HepG2 (cell line): ENCODE data around the gene MXRA7. TPM values are rescaled to one million over a fixed set of nuclear protein-coding genes. Genes with fewer than 3 reads are reported as not detected.

Source experiments
- ATAC-seq: fragments of 200-7000 bp; cut with Tn5 transposase; 3 replicates; pipeline ENCODE4 v1.9.1; 2020; ENCODE audit warnings: mild to moderate bottlenecking, moderate library complexity
- BruUV-seq: library from RNA; stranded (reverse); fragments of 400-500 nt; replicated peaks from 2 replicates; lab custom pipeline; 2021; lab: Mats Ljungman, UMichigan
- CTCF ChIA-PET: fragments of 300-600 bp; formaldehyde crosslinking; extraction: SDS; loops from one replicate; lab custom pipeline; 2021; ENCODE audit warnings: low total read pairs, inconsistent platforms, low intra/inter-chr PET ratio; lab: Yijun Ruan, JAX
- POLR2A ChIA-PET: fragments of 350-600 bp; sonication (Branson Sonifier 250); formaldehyde crosslinking; loops from one replicate; lab custom pipeline; 2020; ENCODE audit warnings: antibody characterized with exemption, inconsistent platforms; lab: Yijun Ruan, JAX
- DNase-seq: peaks from one replicate; pipeline ENCODE4 v3.0.0-alpha.2; 2015; ENCODE audit warnings: low spot score
- FAIRE-seq: peaks from 3 replicates; lab custom pipeline; 2011; peaks lifted over from hg19 to GRCh38; lab: Jason Lieb, UNC
- H2AFZ ChIP-seq: one replicate; pipeline ENCODE4 v1.6.1; 2011; ENCODE audit warnings: low read length, inconsistent platforms
- H3K27ac ChIP-seq: fragments of 300-600 bp; 3 replicates; pipeline ENCODE4 v1.8.0; 2011; ENCODE audit warnings: mixed run types, mild to moderate bottlenecking, mixed read lengths, low read length, inconsistent platforms; ENCODE audit not compliant: insufficient read depth; ENCODE audit errors: extremely low read length
- H3K27me3 ChIP-seq, 2 experiments: fragments of 200-600 bp in 1 of 2; 2 replicates in 1 of 2; 3 replicates in 1 of 2; pipeline versions ENCODE4 v1.6.0 to v1.8.0; 2011; ENCODE audit warnings: low read length in 2 of 2, mild to moderate bottlenecking in 2 of 2, moderate library complexity in 2 of 2, inconsistent platforms in 1 of 2; ENCODE audit not compliant: insufficient read depth in 2 of 2, control insufficient read depth in 1 of 2
- H3K36me3 ChIP-seq, 2 experiments: fragments of 200-600 bp in 1 of 2; replicated peaks in 1 of 2; 2 replicates in 1 of 2; 3 replicates in 1 of 2; pipeline versions ENCODE4 v1.5.1 to v1.8.0; 2011; ENCODE audit warnings: low read length in 2 of 2, inconsistent platforms in 1 of 2; ENCODE audit not compliant: insufficient read depth in 2 of 2, control insufficient read depth in 1 of 2
- H3K4me1 ChIP-seq: 2 replicates; pipeline ENCODE4 v1.5.1; 2012; ENCODE audit warnings: low read length, inconsistent platforms; ENCODE audit not compliant: insufficient read depth
- H3K4me2 ChIP-seq: 2 replicates; pipeline ENCODE4 v1.6.0; 2011; ENCODE audit warnings: low read depth, low read length, inconsistent platforms
- H3K4me3 ChIP-seq, 3 experiments: fragments of 200-600 bp in 1 of 3; sonication (generic), shearing (Covaris generic) in 1 of 3; replicated peaks in 1 of 3; 2 replicates each; pipeline ENCODE4 v1.5.1; 2011 to 2016; ENCODE audit warnings: low read length in 3 of 3, inconsistent platforms in 2 of 3, low read depth in 2 of 3, mild to moderate bottlenecking in 2 of 3, control low read depth in 1 of 3, mixed read lengths in 1 of 3; ENCODE audit not compliant: insufficient read depth in 1 of 3
- H3K79me2 ChIP-seq: one replicate; pipeline ENCODE4 v1.6.1; 2011; ENCODE audit warnings: low read length, inconsistent platforms; ENCODE audit not compliant: insufficient read depth
- H3K9ac ChIP-seq: 2 replicates; pipeline ENCODE4 v1.6.0; 2011; ENCODE audit warnings: mild to moderate bottlenecking, low read depth, low read length, inconsistent platforms; ENCODE audit not compliant: insufficient read depth
- H3K9me3 ChIP-seq: 2 replicates; pipeline ENCODE4 v1.5.1; 2012; ENCODE audit warnings: mild to moderate bottlenecking, low read length
- H4K20me1 ChIP-seq: 2 replicates; pipeline ENCODE4 v1.6.0; 2011; ENCODE audit warnings: inconsistent platforms, mild to moderate bottlenecking, low read length, moderate library complexity; ENCODE audit not compliant: insufficient read depth
- ATF3 ChIP-seq: sonication (generic); formaldehyde crosslinking; IDR thresholded peaks from 2 replicates; pipeline ENCODE4 v1.4.0; 2020; ENCODE audit warnings: missing genetic modification reagents
- CEBPG ChIP-seq: IDR thresholded peaks from 2 replicates; pipeline ENCODE4 v1.6.1; 2016
- FOXP1 ChIP-seq, 2 experiments: fragments of 450-650 bp in 1 of 2; IDR thresholded peaks; 2 replicates each; pipeline ENCODE4 v1.6.1; 2017 to 2018; ENCODE audit warnings: antibody characterized with exemption in 1 of 2
- MBD4 ChIP-seq: IDR thresholded peaks from 2 replicates; pipeline ENCODE4 v1.6.1; 2012; ENCODE audit warnings: low read length, inconsistent platforms, borderline replicate concordance
- MYPOP ChIP-seq: sonication (generic); formaldehyde crosslinking; IDR thresholded peaks from 2 replicates; pipeline ENCODE4 v1.8.1; 2023; ENCODE audit warnings: mild to moderate bottlenecking, moderate library complexity, missing genetic modification reagents
- ZC3H13 ChIP-seq: sonication (generic); formaldehyde crosslinking; IDR thresholded peaks from 2 replicates; pipeline ENCODE4 v1.8.1; 2023; ENCODE audit warnings: mild to moderate bottlenecking, missing genetic modification reagents, moderate library complexity
- ZFP36L1 ChIP-seq: sonication (generic); formaldehyde crosslinking; IDR thresholded peaks from 2 replicates; pipeline ENCODE4 v1.8.0; 2022; ENCODE audit warnings: mild to moderate bottlenecking, missing genetic modification reagents, moderate library complexity
- ZNF142 ChIP-seq: sonication (generic); formaldehyde crosslinking; IDR thresholded peaks from 2 replicates; pipeline ENCODE4 v1.4.0; 2020; ENCODE audit warnings: missing genetic modification reagents
- ZNF446 ChIP-seq: sonication (generic); formaldehyde crosslinking; IDR thresholded peaks from 2 replicates; pipeline ENCODE4 v1.5.0; 2020; ENCODE audit warnings: mild to moderate bottlenecking, missing genetic modification reagents
- ZNF572 ChIP-seq: sonication (generic); formaldehyde crosslinking; IDR thresholded peaks from 2 replicates; pipeline ENCODE4 v1.5.1; 2020; ENCODE audit warnings: mild to moderate bottlenecking, missing genetic modification reagents
- WGBS: methylation state at CpG from one replicate; pipeline ENCODE4 v1.1.6; 2017; ENCODE audit warnings: low lambda C conversion rate; 5-methylcytosine and 5-hydroxymethylcytosine counted together
- in situ Hi-C: cut with HindIII; loops from 2 replicates; pipeline ENCODE4 v1.10.0; 2017; ENCODE audit warnings: low pct_unique_long_range_greater_than_20kb; ENCODE audit not compliant: extremely low pct_ligation_motif_present
- intact Hi-C: fragments of 100-400 bp; cut with micrococcal nuclease; formaldehyde crosslinking; loops from one replicate; pipeline ENCODE4 v1.10.0; 2022; ENCODE audit not compliant: unreplicated experiment
- polyA plus RNA-seq, 8 experiments: library from polyadenylated mRNA; depleted of rRNA in 3 of 8; stranded (reverse) in 7 of 8; unstranded in 1 of 8; fragments of >200 nt; fragmentation: Illumina TruSeq in 4 of 8; extraction: Trizol in 4 of 8; gene quantifications; 2 replicates each; pipeline versions ENCODE4 v1.2.1 to v1.2.3, GENCODE V29; 2011 to 2016; ENCODE audit warnings: low read depth in 4 of 8, missing spikeins in 1 of 8, mixed read lengths in 1 of 8; ENCODE audit not compliant: insufficient read depth in 1 of 8
- total RNA-seq, 5 experiments: library from RNA; depleted of rRNA; stranded (reverse); fragments of >200 nt; fragmentation: Illumina TruSeq; extraction: Trizol; gene quantifications; 2 replicates each; pipeline ENCODE4 v1.2.3, GENCODE V29; 2016; ENCODE audit warnings: low read depth in 1 of 5
- TF ChIP-seq, protein P1 (sequence below): sonication (generic); formaldehyde crosslinking; IDR thresholded peaks from 2 replicates; pipeline ENCODE4 v1.4.0; 2020; ENCODE audit warnings: missing genetic modification reagents, mild to moderate bottlenecking, borderline replicate concordance
- TF ChIP-seq, protein P2 (sequence below): IDR thresholded peaks from 2 replicates; pipeline ENCODE4 v1.6.1; 2016

Gene MXRA7
- total and polyA plus RNA-seq, 2 of the 13 experiments (the other 11 are each of a cell fraction or from before 2014, with no cell fraction given): 44.8 to 112 TPM

- in situ Hi-C loops (no loop called here), intact Hi-C loops (no loop called here)
- no peak for DNase-seq
- peak overlapping the region; percentile 3 for H3K27ac ChIP-seq
- peaks cover 12 to 35% of the 10 kb centered on the region in 2 experiments for H3K36me3 ChIP-seq
- H3K4me2 ChIP-seq: peak overlapping the region; percentile 88
- peaks cover 35% of the 10 kb centered on the region for H4K20me1 ChIP-seq
- no peak for ATAC-seq
- peaks cover 50% of the 10 kb centered on the region for H3K4me1 ChIP-seq
- H2AFZ ChIP-seq: no peak overlapping the region
- H3K4me3 ChIP-seq: peak overlapping the region in 1 of 3 experiments; percentile 100; a peak in 1 of 6 replicates
- ChIA-PET CTCF (no interaction called here), POLR2A (interaction anchor here (0.5 to 1.8 kb wide), 3 partner anchors 14 to 62 kb away, joined by 3 to 8 read pairs (median 3); no protein-coding TSS in a partner anchor)
- H3K27me3 ChIP-seq: peaks cover 0 to under 1% of the 10 kb centered on the region in 2 experiments; a peak in 1 of 5 replicates
- H3K9me3 ChIP-seq: no peaks in the 10 kb centered on the region
- H3K9ac ChIP-seq: no peak overlapping the region
- WGBS: 95% methylated on average over 3 of the region's 3 CpGs
- FAIRE-seq: no peak
- H3K79me2 ChIP-seq: peaks cover 59% of the 10 kb centered on the region
- no TSS peak for BruUV-seq
- TF ChIP-seq ZNF572 (CRISPR knock-in tag) (no peak), FOXP1 (IDR thresholded peaks at IDR 0.05) (no peak), FOXP1 (CRISPR knock-in tag; IDR thresholded peaks at IDR 0.05) (no peak), ZFP36L1 (no peak), CEBPG (CRISPR knock-in tag) (no peak), ZNF446 (CRISPR knock-in tag) (no peak), MYPOP (no peak), ZC3H13 (CRISPR knock-in tag) (peak; percentile 82; the same call in 1 of the 2 replicates), ZNF142 (CRISPR knock-in tag) (no peak), MBD4 (no peak; the same call in 1 of the 2 replicates), ATF3 (CRISPR knock-in tag) (no peak)
- TF ChIP-seq, protein P1, sequence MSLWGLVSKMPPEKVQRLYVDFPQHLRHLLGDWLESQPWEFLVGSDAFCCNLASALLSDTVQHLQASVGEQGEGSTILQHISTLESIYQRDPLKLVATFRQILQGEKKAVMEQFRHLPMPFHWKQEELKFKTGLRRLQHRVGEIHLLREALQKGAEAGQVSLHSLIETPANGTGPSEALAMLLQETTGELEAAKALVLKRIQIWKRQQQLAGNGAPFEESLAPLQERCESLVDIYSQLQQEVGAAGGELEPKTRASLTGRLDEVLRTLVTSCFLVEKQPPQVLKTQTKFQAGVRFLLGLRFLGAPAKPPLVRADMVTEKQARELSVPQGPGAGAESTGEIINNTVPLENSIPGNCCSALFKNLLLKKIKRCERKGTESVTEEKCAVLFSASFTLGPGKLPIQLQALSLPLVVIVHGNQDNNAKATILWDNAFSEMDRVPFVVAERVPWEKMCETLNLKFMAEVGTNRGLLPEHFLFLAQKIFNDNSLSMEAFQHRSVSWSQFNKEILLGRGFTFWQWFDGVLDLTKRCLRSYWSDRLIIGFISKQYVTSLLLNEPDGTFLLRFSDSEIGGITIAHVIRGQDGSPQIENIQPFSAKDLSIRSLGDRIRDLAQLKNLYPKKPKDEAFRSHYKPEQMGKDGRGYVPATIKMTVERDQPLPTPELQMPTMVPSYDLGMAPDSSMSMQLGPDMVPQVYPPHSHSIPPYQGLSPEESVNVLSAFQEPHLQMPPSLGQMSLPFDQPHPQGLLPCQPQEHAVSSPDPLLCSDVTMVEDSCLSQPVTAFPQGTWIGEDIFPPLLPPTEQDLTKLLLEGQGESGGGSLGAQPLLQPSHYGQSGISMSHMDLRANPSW (CRISPR knock-in tag): no peak
- TF ChIP-seq, protein P2, sequence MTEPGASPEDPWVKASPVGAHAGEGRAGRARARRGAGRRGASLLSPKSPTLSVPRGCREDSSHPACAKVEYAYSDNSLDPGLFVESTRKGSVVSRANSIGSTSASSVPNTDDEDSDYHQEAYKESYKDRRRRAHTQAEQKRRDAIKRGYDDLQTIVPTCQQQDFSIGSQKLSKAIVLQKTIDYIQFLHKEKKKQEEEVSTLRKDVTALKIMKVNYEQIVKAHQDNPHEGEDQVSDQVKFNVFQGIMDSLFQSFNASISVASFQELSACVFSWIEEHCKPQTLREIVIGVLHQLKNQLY: no peak
These were observed 22.2 kb upstream of the MXRA7 start for GRCh38 chr17:76732734-76733617.
